Activated T-helper 2 cell treated with anti-CD3 and anti-CD28 coated beads, Interferon-gamma antibody, Interleukin-2, Interleukin-4, amounts not matched to agents 10 μg/mL and 5 μg/mL and 100 μg/mL, durations not matched to agents 14 hours and 24 hours and 36 hours (primary cell): Measurements from ENCODE around the gene ZNF771. TPM values are rescaled to one million over a fixed set of nuclear protein-coding genes. Genes with fewer than 3 reads are reported as not detected.
"Not testable (repeated sequence)": the region's sequence is repeated elsewhere in the genome, so short reads cannot be mapped to it uniquely, and the experiment has no call there.

Experiments
- DNase-seq: peaks from one replicate; pipeline ENCODE4 v3.0.0; 2021; ENCODE audit warnings: low spot score
- H3K27ac Mint-ChIP-seq: one replicate; pipeline ENCODE4 v1.8.0; 2021; ENCODE audit warnings: mixed read lengths
- H3K27me3 Mint-ChIP-seq: one replicate; pipeline ENCODE4 v1.8.0; 2021; ENCODE audit warnings: low read depth, mixed read lengths
- H3K36me3 Mint-ChIP-seq: one replicate; pipeline ENCODE4 v1.8.0; 2021; ENCODE audit warnings: low read depth, mixed read lengths
- H3K4me1 Mint-ChIP-seq: one replicate; pipeline ENCODE4 v1.8.0; 2021; ENCODE audit warnings: low read depth, mixed read lengths
- H3K4me3 Mint-ChIP-seq: one replicate; pipeline ENCODE4 v1.8.0; 2021; ENCODE audit warnings: low read depth, mild to moderate bottlenecking, moderate library complexity, mixed read lengths
- H3K9me3 Mint-ChIP-seq: one replicate; pipeline ENCODE4 v1.8.0; 2021; ENCODE audit warnings: mixed read lengths
- intact Hi-C: fragments of 100-400 bp; cut with micrococcal nuclease; formaldehyde crosslinking; loops from one replicate; pipeline ENCODE4 v1.15.1; 2023
- total RNA-seq: library from RNA; stranded (reverse); gene quantifications from 2 replicates; pipeline ENCODE4 v1.2.3, GENCODE V29; 2022

ZNF771 gene
- total RNA-seq, 1 donor from 2014 or later = 8.3 TPM

- intact Hi-C loops, DNase-seq, H3K9me3 Mint-ChIP-seq, H3K27me3 Mint-ChIP-seq, H3K36me3 Mint-ChIP-seq: not testable (repeated sequence)
- peak overlapping the region; percentile 86 for H3K27ac Mint-ChIP-seq
- H3K4me3 Mint-ChIP-seq = peak overlapping the region; percentile 71
- peaks cover 63% of the 10 kb centered on the region for H3K4me1 Mint-ChIP-seq
These were observed 45.5 kb downstream of the ZNF771 start for GRCh38 chr16:30452709-30453580.

- Mint-ChIP-seq H3K36me3 (no peaks in the 10 kb centered on the region), H3K27ac (peak overlapping the region; percentile 62), H3K4me1 (peaks cover 68% of the 10 kb centered on the region), H3K27me3 (no peaks in the 10 kb centered on the region), H3K4me3 (no peak overlapping the region), H3K9me3 (no peaks in the 10 kb centered on the region)
- intact Hi-C loops = no loop called here
- no peak for DNase-seq
These were observed 48.9 kb downstream of the ZNF771 start for GRCh38 chr16:30456302-30456701.

GRCh38 chr16:30457256-30457655, 49.9 kb downstream of the ZNF771 start:
- no peak for DNase-seq
- peak overlapping the region; percentile 62 for H3K27ac Mint-ChIP-seq
- no peak overlapping the region for H3K4me3 Mint-ChIP-seq
- intact Hi-C loops = no loop called here
- no peaks in the 10 kb centered on the region for H3K9me3 Mint-ChIP-seq
- H3K4me1 Mint-ChIP-seq = peaks cover 68% of the 10 kb centered on the region
- H3K27me3 Mint-ChIP-seq = no peaks in the 10 kb centered on the region
- H3K36me3 Mint-ChIP-seq = no peaks in the 10 kb centered on the region

GRCh38 chr16:30457743-30458560, 50.5 kb downstream of the ZNF771 start:
- Mint-ChIP-seq H3K9me3 (no peaks in the 10 kb centered on the region), H3K4me3 (peak overlapping the region; percentile 50), H3K27me3 (no peaks in the 10 kb centered on the region), H3K27ac (peak overlapping the region; percentile 96), H3K4me1 (peaks cover 61% of the 10 kb centered on the region), H3K36me3 (no peaks in the 10 kb centered on the region)
- DNase-seq = no peak
- intact Hi-C loops = loop anchor here (1.0 to 2.0 kb wide), 2 partner anchors 13 to 23 kb away; no protein-coding TSS in a partner anchor

GRCh38 chr16:30458561-30459394, 51.4 kb downstream of the ZNF771 start:
- Mint-ChIP-seq H3K36me3 (no peaks in the 10 kb centered on the region), H3K27me3 (no peaks in the 10 kb centered on the region), H3K4me3 (peak overlapping the region; percentile 50), H3K9me3 (no peaks in the 10 kb centered on the region), H3K27ac (peak overlapping the region; percentile 96), H3K4me1 (peaks cover 64% of the 10 kb centered on the region)
- intact Hi-C loops = loop anchor here (1.0 to 2.0 kb wide), 2 partner anchors 13 to 24 kb away; no protein-coding TSS in a partner anchor
- peak; percentile 91 for DNase-seq

- no peaks in the 10 kb centered on the region for H3K27me3 Mint-ChIP-seq
- no peaks in the 10 kb centered on the region for H3K9me3 Mint-ChIP-seq
- peaks cover 57% of the 10 kb centered on the region for H3K4me1 Mint-ChIP-seq
- peak overlapping the region; percentile 50 for H3K4me3 Mint-ChIP-seq
- intact Hi-C loops = loop anchor here (2.0 kb wide), 1 partner anchor 25 kb away; no protein-coding TSS in a partner anchor
- DNase-seq = no peak
- peak overlapping the region; percentile 96 for H3K27ac Mint-ChIP-seq
- no peaks in the 10 kb centered on the region for H3K36me3 Mint-ChIP-seq
These were observed 52.0 kb downstream of the ZNF771 start for GRCh38 chr16:30459456-30459855.

- intact Hi-C loops, H3K27me3 Mint-ChIP-seq, H3K9me3 Mint-ChIP-seq, DNase-seq, H3K4me3 Mint-ChIP-seq, H3K36me3 Mint-ChIP-seq: not testable (repeated sequence)
- Mint-ChIP-seq H3K27ac (peak overlapping the region; percentile 49), H3K4me1 (peaks cover 50% of the 10 kb centered on the region)
These were observed 54.0 kb downstream of the ZNF771 start for GRCh38 chr16:30461426-30461825.

GRCh38 chr16:30464078-30464477, 56.7 kb downstream of the ZNF771 start:
- Mint-ChIP-seq H3K4me1 (peaks cover 30% of the 10 kb centered on the region), H3K36me3 (no peaks in the 10 kb centered on the region), H3K27ac (no peak overlapping the region), H3K9me3 (no peaks in the 10 kb centered on the region), H3K4me3 (no peak overlapping the region), H3K27me3 (no peaks in the 10 kb centered on the region)
- intact Hi-C loops = no loop called here
- no peak for DNase-seq

Other genes starting within 250 kb of the ZNF771 start
- gene CORO1A, start 224.0 kb upstream of the ZNF771 start, total RNA-seq = 843 and 845 TPM in 2 replicates
- gene BOLA2B, start 213.9 kb upstream of the ZNF771 start, total RNA-seq = 225 and 245 TPM in 2 replicates
- 58.4 and 65.3 TPM in 2 replicates for gene SLX1A, start 213.7 kb upstream of the ZNF771 start, total RNA-seq
- 13.6 and 19.1 TPM in 2 replicates for gene SULT1A3, start 208.4 kb upstream of the ZNF771 start, total RNA-seq
- gene NPIPB13, start 159.1 kb upstream of the ZNF771 start, total RNA-seq = 14.9 and 16.8 TPM in 2 replicates
- 80.1 and 84.5 TPM in 2 replicates for gene CD2BP2, start 52.3 kb upstream of the ZNF771 start, total RNA-seq
- 63.4 and 64.4 TPM in 2 replicates for gene TBC1D10B, start 37.1 kb upstream of the ZNF771 start, total RNA-seq
- 3.4 and 4.3 TPM in 2 replicates for gene MYL11, start 32.8 kb upstream of the ZNF771 start, total RNA-seq
- 169 and 173 TPM in 2 replicates for gene SEPTIN1, start 25.0 kb upstream of the ZNF771 start, total RNA-seq
- 13.4 TPM in 2 replicates for gene ZNF48, start 12.2 kb upstream of the ZNF771 start, total RNA-seq
- gene DCTPP1, start 22.4 kb downstream of the ZNF771 start, total RNA-seq = 127 and 128 TPM in 2 replicates
- gene SEPHS2, start 38.3 kb downstream of the ZNF771 start, total RNA-seq = 82.9 and 84.1 TPM in 2 replicates
- 292 and 293 TPM in 2 replicates for gene ITGAL, start 65.1 kb downstream of the ZNF771 start, total RNA-seq
- 16.9 and 17.1 TPM in 2 replicates for gene ZNF768, start 119.0 kb downstream of the ZNF771 start, total RNA-seq
- 11.8 and 11.9 TPM in 2 replicates for gene ZNF747, start 127.3 kb downstream of the ZNF771 start, total RNA-seq
- 14.5 and 14.6 TPM in 2 replicates for gene ZNF764, start 150.8 kb downstream of the ZNF771 start, total RNA-seq
- 8.7 and 9.2 TPM in 2 replicates for gene ZNF688, start 164.1 kb downstream of the ZNF771 start, total RNA-seq
- 18.9 and 22.2 TPM in 2 replicates for gene ZNF785, start 178.1 kb downstream of the ZNF771 start, total RNA-seq
- gene ZNF689, start 202.8 kb downstream of the ZNF771 start, total RNA-seq = 11.4 and 12.4 TPM in 2 replicates
- 84.0 and 90.5 TPM in 2 replicates for gene PRR14, start 243.4 kb downstream of the ZNF771 start, total RNA-seq